Nephron progenitor cell (in vitro differentiated cells): Measurements from ENCODE around the gene OR51E1.
A peak's percentile ranks its signal among the peaks of the same experiment; 100 is the strongest.

ENCODE experiments used
- DNase-seq: peaks from one replicate; pipeline ENCODE4 v3.0.0; 2021
- H3K27ac Mint-ChIP-seq: 2 replicates; pipeline ENCODE4 v1.8.0; 2021; ENCODE audit warnings: mild to moderate bottlenecking, moderate library complexity, mixed read lengths
- H3K27me3 Mint-ChIP-seq: 2 replicates; pipeline ENCODE4 v1.8.0; 2021; ENCODE audit warnings: mild to moderate bottlenecking, low read depth, mixed read lengths; ENCODE audit not compliant: poor library complexity
- H3K36me3 Mint-ChIP-seq: 2 replicates; pipeline ENCODE4 v1.8.0; 2021; ENCODE audit warnings: low read depth, mixed read lengths
- H3K4me1 Mint-ChIP-seq: 2 replicates; pipeline ENCODE4 v1.8.0; 2021; ENCODE audit warnings: mixed read lengths
- H3K4me3 Mint-ChIP-seq: 2 replicates; pipeline ENCODE4 v1.8.0; 2021; ENCODE audit warnings: mild to moderate bottlenecking, moderate library complexity, mixed read lengths
- H3K9me3 Mint-ChIP-seq: 2 replicates; pipeline ENCODE4 v1.8.0; 2021; ENCODE audit warnings: mild to moderate bottlenecking, moderate library complexity, mixed read lengths
- TF ChIP-seq, protein P1 (sequence below): fragments of 200-600 bp; sonication (generic); IDR thresholded peaks from 2 replicates; pipeline ENCODE4 v1.5.0; 2021; ENCODE audit warnings: antibody characterized with exemption

OR51E1 gene

DNA sequence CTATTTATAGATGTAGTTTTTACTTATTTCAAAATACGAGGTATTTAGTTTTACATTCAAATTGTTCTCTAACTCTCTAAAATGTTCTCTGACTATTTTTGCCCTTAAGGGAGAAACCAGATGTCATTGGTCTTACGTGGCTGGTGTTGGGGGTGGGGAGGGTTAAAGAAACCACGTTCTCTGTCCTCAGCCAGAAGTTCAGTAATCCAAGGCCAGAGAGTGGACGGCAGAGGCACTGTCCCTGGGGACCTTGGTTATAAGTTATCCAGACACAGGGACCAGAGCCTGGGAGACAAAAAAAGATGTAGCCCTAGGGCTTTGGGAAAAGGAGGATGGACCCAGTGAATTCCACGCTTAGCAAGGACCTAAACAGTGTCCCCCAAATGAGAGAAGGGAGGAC is 706 bp upstream of the OR51E1 start:
- H3K27ac Mint-ChIP-seq, result no peak overlapping the region
- TF ChIP-seq, protein P1, sequence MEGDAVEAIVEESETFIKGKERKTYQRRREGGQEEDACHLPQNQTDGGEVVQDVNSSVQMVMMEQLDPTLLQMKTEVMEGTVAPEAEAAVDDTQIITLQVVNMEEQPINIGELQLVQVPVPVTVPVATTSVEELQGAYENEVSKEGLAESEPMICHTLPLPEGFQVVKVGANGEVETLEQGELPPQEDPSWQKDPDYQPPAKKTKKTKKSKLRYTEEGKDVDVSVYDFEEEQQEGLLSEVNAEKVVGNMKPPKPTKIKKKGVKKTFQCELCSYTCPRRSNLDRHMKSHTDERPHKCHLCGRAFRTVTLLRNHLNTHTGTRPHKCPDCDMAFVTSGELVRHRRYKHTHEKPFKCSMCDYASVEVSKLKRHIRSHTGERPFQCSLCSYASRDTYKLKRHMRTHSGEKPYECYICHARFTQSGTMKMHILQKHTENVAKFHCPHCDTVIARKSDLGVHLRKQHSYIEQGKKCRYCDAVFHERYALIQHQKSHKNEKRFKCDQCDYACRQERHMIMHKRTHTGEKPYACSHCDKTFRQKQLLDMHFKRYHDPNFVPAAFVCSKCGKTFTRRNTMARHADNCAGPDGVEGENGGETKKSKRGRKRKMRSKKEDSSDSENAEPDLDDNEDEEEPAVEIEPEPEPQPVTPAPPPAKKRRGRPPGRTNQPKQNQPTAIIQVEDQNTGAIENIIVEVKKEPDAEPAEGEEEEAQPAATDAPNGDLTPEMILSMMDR, result no peak
- no peaks in the 10 kb centered on the region for H3K36me3 Mint-ChIP-seq
- H3K4me1 Mint-ChIP-seq, result peaks cover 44% of the 10 kb centered on the region
- H3K9me3 Mint-ChIP-seq, result no peaks in the 10 kb centered on the region
- H3K4me3 Mint-ChIP-seq, result no peak overlapping the region
- H3K27me3 Mint-ChIP-seq, result peaks cover 2% of the 10 kb centered on the region
- DNase-seq, result no peak

DNA sequence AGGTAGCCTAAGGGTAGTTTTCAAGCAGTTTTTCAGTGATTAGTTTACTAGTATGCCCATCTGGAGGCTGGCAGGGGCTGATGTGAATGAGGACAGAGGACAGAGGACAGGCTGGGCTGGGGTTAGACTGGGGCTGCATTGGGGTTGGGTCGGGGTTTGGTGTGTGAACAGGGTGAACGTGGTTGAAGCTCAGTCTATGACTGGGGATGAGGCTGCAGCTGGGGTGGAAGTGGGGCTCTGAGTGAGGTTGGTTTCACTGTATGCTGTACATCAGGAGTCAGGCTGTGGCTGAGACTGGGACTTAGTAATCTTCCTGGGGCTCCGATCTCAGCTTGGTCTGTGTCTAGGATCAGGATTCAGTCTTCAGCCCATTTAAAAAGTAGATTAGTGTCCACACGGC is 451 bp downstream of the OR51E1 start:
- no peaks in the 10 kb centered on the region for H3K9me3 Mint-ChIP-seq
- no peak for DNase-seq
- peaks cover 45% of the 10 kb centered on the region for H3K4me1 Mint-ChIP-seq
- no peaks in the 10 kb centered on the region for H3K36me3 Mint-ChIP-seq
- H3K4me3 Mint-ChIP-seq, result peak overlapping the region; percentile 43
- peak overlapping the region; percentile 57 for H3K27ac Mint-ChIP-seq
- TF ChIP-seq, protein P1, result no peak
- H3K27me3 Mint-ChIP-seq, result peaks cover 2% of the 10 kb centered on the region

DNA sequence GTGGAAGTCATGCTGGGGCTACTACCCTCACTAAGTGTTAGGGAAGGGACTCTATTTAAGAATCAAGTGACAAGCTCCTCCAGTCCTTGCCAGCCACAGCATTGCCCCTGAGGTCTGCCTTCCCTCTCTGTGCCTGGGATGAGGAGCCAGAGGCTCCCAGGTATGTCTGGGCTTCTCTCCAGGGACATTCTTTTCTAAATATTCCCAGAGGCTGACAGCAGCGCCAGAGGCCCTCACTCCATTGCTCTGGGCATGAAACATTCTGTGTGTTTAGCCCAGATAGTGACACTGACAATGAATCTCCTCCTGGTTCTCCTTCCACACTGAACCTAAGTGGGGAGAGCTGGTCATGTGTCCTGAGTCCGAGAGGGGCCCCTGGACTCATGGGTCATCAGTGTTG is 2.2 kb downstream of the OR51E1 start:
- Mint-ChIP-seq H3K27me3 (peaks cover 2% of the 10 kb centered on the region), H3K9me3 (no peaks in the 10 kb centered on the region)

DNA sequence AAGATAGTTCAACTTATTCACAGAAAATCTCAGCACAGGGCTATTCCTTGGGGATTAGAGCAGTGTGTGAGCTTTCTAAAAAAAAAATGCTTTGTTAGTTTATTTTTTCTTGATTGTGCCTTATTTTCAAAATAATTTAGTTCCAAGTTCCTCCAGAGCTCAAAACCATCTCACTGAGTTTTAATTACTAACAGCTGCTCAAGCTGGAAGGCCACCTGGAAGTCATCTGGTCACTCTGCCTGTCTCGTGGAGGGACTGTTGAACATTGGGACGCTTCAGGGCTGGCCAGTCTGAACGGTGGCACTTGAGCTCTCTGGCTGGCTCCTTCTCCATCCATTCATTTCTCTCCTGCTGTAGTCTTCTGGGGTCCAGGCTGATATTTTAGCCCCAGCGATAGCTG is 4.0 kb downstream of the OR51E1 start:
- H3K4me1 Mint-ChIP-seq, result peaks cover 33% of the 10 kb centered on the region
- H3K36me3 Mint-ChIP-seq, result peaks cover 1% of the 10 kb centered on the region
- H3K4me3 Mint-ChIP-seq, result no peak overlapping the region
- H3K9me3 Mint-ChIP-seq, result no peaks in the 10 kb centered on the region
- H3K27ac Mint-ChIP-seq, result no peak overlapping the region
- TF ChIP-seq, protein P1, result no peak
- DNase-seq, result no peak
- H3K27me3 Mint-ChIP-seq, result peaks cover 4% of the 10 kb centered on the region

More for the DNA sequence above, 2.2 kb downstream of the OR51E1 start:
- TF ChIP-seq, protein P1, result no peak
- no peak overlapping the region for H3K4me3 Mint-ChIP-seq
- H3K27ac Mint-ChIP-seq, result no peak overlapping the region
- DNase-seq, result no peak
- no peaks in the 10 kb centered on the region for H3K36me3 Mint-ChIP-seq
- peaks cover 45% of the 10 kb centered on the region for H3K4me1 Mint-ChIP-seq

DNA sequence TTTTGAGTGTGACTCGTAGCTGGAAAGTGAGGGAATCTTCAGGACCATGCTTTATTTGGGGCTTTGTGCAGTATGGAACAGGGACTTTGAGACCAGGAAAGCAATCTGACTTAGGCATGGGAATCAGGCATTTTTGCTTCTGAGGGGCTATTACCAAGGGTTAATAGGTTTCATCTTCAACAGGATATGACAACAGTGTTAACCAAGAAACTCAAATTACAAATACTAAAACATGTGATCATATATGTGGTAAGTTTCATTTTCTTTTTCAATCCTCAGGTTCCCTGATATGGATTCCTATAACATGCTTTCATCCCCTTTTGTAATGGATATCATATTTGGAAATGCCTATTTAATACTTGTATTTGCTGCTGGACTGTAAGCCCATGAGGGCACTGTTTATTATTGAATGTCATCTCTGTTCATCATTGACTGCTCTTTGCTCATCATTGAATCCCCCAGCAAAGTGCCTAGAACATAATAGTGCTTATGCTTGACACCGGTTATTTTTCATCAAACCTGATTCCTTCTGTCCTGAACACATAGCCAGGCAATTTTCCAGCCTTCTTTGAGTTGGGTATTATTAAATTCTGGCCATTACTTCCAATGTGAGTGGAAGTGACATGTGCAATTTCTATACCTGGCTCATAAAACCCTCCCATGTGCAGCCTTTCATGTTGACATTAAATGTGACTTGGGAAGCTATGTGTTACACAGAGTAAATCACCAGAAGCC is 11.0 kb downstream of the OR51E1 start:
- peaks cover 10% of the 10 kb centered on the region for H3K4me1 Mint-ChIP-seq
- TF ChIP-seq, protein P1, result no peak
- peaks cover 11% of the 10 kb centered on the region for H3K27me3 Mint-ChIP-seq
- H3K4me3 Mint-ChIP-seq, result no peak overlapping the region
- no peak for DNase-seq
- no peak overlapping the region for H3K27ac Mint-ChIP-seq
- peaks cover 7% of the 10 kb centered on the region for H3K36me3 Mint-ChIP-seq
- H3K9me3 Mint-ChIP-seq, result no peaks in the 10 kb centered on the region
